Endothelial cell (in vitro differentiated cells): ENCODE measurements around the gene TFF3. TPM values are rescaled to one million over a fixed set of nuclear protein-coding genes. Genes with fewer than 3 reads are reported as not detected.

Experiments used
- DNase-seq: peaks from one replicate; pipeline ENCODE4 v3.0.0; 2021; ENCODE audit warnings: low spot score
- H3K27ac Mint-ChIP-seq: one replicate; pipeline ENCODE4 v1.8.0; 2021; ENCODE audit warnings: mixed read lengths, inconsistent platforms; ENCODE audit not compliant: unreplicated experiment
- H3K27me3 Mint-ChIP-seq: one replicate; pipeline ENCODE4 v1.8.0; 2021; ENCODE audit warnings: mild to moderate bottlenecking, moderate library complexity, mixed read lengths, inconsistent platforms; ENCODE audit not compliant: unreplicated experiment
- H3K36me3 Mint-ChIP-seq: one replicate; pipeline ENCODE4 v1.8.0; 2021; ENCODE audit warnings: mild to moderate bottlenecking, low read depth, mixed read lengths, inconsistent platforms; ENCODE audit not compliant: unreplicated experiment
- H3K4me1 Mint-ChIP-seq: one replicate; pipeline ENCODE4 v1.8.0; 2021; ENCODE audit warnings: mild to moderate bottlenecking, mixed read lengths, inconsistent platforms; ENCODE audit not compliant: unreplicated experiment
- H3K4me3 Mint-ChIP-seq: one replicate; pipeline ENCODE4 v1.8.0; 2021; ENCODE audit warnings: mild to moderate bottlenecking, mixed read lengths, inconsistent platforms; ENCODE audit not compliant: unreplicated experiment
- H3K9me3 Mint-ChIP-seq: one replicate; pipeline ENCODE4 v1.8.0; 2021; ENCODE audit warnings: mixed read lengths, inconsistent platforms; ENCODE audit not compliant: unreplicated experiment
- CTCF ChIP-seq: fragments of 200-600 bp; sonication (generic); IDR thresholded peaks from one replicate; pipeline ENCODE4 v1.5.0; 2021; ENCODE audit warnings: antibody characterized with exemption; ENCODE audit not compliant: unreplicated experiment
- total RNA-seq: library from RNA; stranded (reverse); fragmentation: NEBNext Ultra II Directional; extraction: Animal tissue kit (Norgen Biotek cat#: 25700); gene quantifications from one replicate; pipeline ENCODE4 v1.2.1, GENCODE V29; 2021; ENCODE audit not compliant: unreplicated experiment

Gene TFF3
- total RNA-seq, 1 donor from 2014 or later = not detected

DNA sequence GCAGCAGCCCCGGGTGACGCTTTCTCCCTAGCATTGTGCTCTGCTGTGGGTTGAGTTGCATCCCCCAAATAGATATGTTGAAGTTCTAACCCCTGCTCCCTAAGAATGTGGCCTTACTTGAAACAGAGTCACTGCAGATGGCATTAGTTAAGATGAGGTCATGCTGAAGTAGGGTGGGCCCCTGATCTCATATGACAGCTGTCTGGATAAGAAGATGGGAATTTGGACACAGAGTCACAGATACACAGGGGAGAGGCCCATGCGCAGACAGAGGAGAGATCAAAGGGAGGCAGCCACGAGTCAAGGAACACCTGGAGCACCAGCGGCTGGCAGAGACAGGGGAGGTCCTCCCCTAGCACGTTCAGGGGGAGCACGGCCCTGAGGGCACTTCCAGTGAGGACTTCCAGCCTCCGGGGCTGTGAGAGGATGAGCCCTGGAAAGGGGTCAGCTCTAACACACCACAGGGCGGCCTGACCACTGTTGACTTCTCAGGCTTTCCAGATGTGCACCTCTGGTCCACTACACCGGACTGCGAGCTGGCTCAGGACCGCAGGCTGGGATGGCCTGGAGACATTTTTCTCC lies 49.9 kb downstream of the TFF3 start:
- DNase-seq = no peak
- H3K36me3 Mint-ChIP-seq = peaks cover 8% of the 10 kb centered on the region
- TF ChIP-seq CTCF = no peak
- H3K27me3 Mint-ChIP-seq = peaks cover 9% of the 10 kb centered on the region
- no peak overlapping the region for H3K27ac Mint-ChIP-seq
- no peaks in the 10 kb centered on the region for H3K9me3 Mint-ChIP-seq
- peaks cover 68% of the 10 kb centered on the region for H3K4me1 Mint-ChIP-seq
- H3K4me3 Mint-ChIP-seq = peak overlapping the region; percentile 29

DNA sequence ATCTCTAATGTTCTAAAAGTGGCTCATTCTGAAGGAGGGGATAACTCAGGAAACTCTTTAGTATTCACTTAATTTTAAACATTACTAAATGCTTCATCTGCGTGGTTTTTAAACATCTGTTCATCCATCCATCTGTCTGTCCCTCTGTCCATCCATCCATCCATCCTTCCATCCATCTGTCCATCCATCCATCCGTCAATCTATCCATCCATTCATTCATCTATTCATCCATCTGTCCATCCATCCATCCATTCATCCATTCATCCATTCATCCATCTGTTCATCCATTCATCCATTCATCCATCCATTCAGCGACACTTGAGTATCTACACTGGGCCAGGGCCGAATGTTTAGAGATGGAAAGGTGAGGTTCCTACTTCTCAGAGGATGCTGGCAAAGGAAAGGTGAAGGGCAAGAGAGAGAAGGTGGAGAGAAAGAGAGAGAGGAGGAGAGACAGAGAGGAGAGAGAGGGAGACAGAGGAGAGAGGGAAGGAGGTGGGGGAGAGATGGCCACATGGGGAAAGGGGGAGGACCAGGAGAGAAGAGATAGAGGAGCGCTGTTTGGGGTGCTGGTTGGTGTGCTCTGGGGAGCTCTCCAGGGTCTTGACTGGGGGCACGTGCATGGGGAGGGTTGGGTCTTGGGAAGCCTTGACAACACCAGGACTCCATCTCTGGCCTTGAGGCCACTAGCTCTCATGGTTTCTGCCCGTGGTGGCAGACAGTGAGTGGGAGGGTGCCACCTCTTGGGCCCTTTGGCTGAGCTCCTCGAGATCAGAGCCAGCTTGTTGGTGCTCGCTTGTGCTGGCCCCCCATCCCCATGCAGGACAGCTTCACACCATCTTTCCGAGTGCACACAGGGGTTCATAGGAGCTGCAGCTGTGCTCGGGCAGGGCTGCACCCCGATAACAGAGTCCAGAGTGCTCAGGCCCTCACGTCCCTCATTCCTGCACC lies 50.7 kb downstream of the TFF3 start:
- Mint-ChIP-seq H3K27ac (peak overlapping the region; percentile 93), H3K4me1 (peaks cover 68% of the 10 kb centered on the region), H3K4me3 (peak overlapping the region; percentile 56), H3K9me3 (no peaks in the 10 kb centered on the region), H3K27me3 (peaks cover 9% of the 10 kb centered on the region), H3K36me3 (peaks cover 8% of the 10 kb centered on the region)
- TF ChIP-seq CTCF = no peak
- no peak for DNase-seq

GRCh38 chr21:42263591-42264131 lies 51.5 kb downstream of the TFF3 start:
- H3K36me3 Mint-ChIP-seq = peaks cover 8% of the 10 kb centered on the region
- TF ChIP-seq CTCF = no peak
- peak; percentile 51 for DNase-seq
- H3K4me3 Mint-ChIP-seq = peak overlapping the region; percentile 68
- H3K9me3 Mint-ChIP-seq = no peaks in the 10 kb centered on the region
- H3K27me3 Mint-ChIP-seq = peaks cover 9% of the 10 kb centered on the region
- H3K4me1 Mint-ChIP-seq = peaks cover 62% of the 10 kb centered on the region
- peak overlapping the region; percentile 93 for H3K27ac Mint-ChIP-seq

DNA sequence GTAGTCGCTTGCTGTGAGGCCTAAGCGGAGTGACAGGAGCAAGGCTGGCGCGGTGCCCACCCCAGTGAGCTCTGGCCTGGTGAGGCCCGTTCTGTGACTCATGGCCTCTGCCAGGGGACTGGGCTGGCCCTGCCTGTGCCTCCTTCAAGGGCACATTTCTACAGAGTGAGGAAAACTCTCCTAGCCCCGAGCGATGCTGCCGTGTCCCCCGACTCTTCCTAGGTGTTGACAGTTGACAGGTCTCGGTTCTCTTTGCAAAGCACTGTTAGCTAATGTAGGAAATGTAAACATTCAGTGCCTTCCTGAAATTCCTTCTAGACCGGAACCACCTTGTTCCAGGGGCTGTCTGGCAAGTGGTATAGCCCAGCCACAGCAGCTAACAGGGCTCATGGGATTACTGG lies 52.4 kb downstream of the TFF3 start:
- Mint-ChIP-seq H3K27ac (peak overlapping the region; percentile 93), H3K4me3 (no peak overlapping the region), H3K9me3 (no peaks in the 10 kb centered on the region), H3K36me3 (peaks cover 8% of the 10 kb centered on the region), H3K4me1 (peaks cover 55% of the 10 kb centered on the region), H3K27me3 (peaks cover 9% of the 10 kb centered on the region)
- DNase-seq = peak; percentile 59
- TF ChIP-seq CTCF = no peak

DNA sequence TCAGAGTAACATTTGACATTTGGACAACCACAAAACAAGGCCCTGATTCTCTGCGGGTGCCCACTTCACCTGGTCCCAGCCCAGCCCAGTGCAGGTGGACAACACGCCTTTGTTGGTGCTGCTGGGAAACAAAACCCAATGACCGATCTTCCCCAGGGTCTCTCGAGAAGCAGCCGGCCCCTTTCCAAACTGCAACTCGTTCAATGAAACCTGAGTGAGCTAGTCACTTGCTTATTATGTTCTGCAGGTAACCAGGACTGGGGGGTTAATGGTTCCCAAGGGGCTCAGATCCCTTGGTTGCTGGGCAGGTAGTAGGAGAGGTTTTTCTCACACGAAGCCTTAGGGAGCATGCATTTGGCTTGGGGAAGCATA lies 53.4 kb downstream of the TFF3 start:
- no peak for TF ChIP-seq CTCF
- no peak for DNase-seq
- no peak overlapping the region for H3K4me3 Mint-ChIP-seq
- peak overlapping the region; percentile 83 for H3K27ac Mint-ChIP-seq
- H3K27me3 Mint-ChIP-seq = peaks cover 9% of the 10 kb centered on the region
- H3K4me1 Mint-ChIP-seq = peaks cover 46% of the 10 kb centered on the region
- no peaks in the 10 kb centered on the region for H3K9me3 Mint-ChIP-seq
- H3K36me3 Mint-ChIP-seq = peaks cover 11% of the 10 kb centered on the region
